Caco-2 (cell line): ENCODE measurements around the gene ANKLE1. TPM values are rescaled to one million over a fixed set of nuclear protein-coding genes. Genes with fewer than 3 reads are reported as not detected.

Experiments used
- BruUV-seq: library from RNA; stranded (reverse); fragments of 400-500 nt; replicated peaks from 2 replicates; lab custom pipeline; 2021; lab: Mats Ljungman, UMichigan
- CTCF ChIA-PET: fragments of 300-600 bp; sonication (Branson Sonifier 250); formaldehyde crosslinking; loops from one replicate; lab custom pipeline; 2022; ENCODE audit warnings: antibody characterized with exemption; lab: Charles Lee
- POLR2A ChIA-PET: fragments of 300-600 bp; sonication (Branson Sonifier 250); formaldehyde crosslinking; loops from one replicate; lab custom pipeline; 2022; ENCODE audit warnings: antibody characterized with exemption; lab: Charles Lee
- DNase-seq, 2 experiments: peaks; one replicate each; pipeline versions ENCODE4 v3.0.0 to v3.0.0-alpha.2; 2020 to 2022
- H3K27me3 ChIP-seq: replicated peaks from 2 replicates; pipeline ENCODE4 v1.6.0; 2011; ENCODE audit warnings: low read length; ENCODE audit not compliant: control insufficient read depth, insufficient read depth
- H3K36me3 ChIP-seq: 2 replicates; pipeline ENCODE4 v1.5.1; 2011; ENCODE audit warnings: low read length; ENCODE audit not compliant: control insufficient read depth, insufficient read depth
- H3K4me1 ChIP-seq: fragments of 250-450 bp; sonication (Bioruptor Pico); 2 replicates; pipeline ENCODE4 v1.5.1; 2020; ENCODE audit warnings: mild to moderate bottlenecking
- H3K4me3 ChIP-seq: 2 replicates; pipeline ENCODE4 v1.5.1; 2011; ENCODE audit warnings: low read depth, mild to moderate bottlenecking, control low read depth, low read length
- H3K9me3 ChIP-seq: fragments of 250-450 bp; sonication (Bioruptor Pico); 2 replicates; pipeline ENCODE4 v1.5.1; 2020; ENCODE audit warnings: mild to moderate bottlenecking, moderate library complexity
- H3K27ac Mint-ChIP-seq: one replicate; pipeline ENCODE4 v1.8.0; 2022; ENCODE audit warnings: mixed read lengths; ENCODE audit not compliant: unreplicated experiment
- H3K27me3 Mint-ChIP-seq: one replicate; pipeline ENCODE4 v1.8.0; 2022; ENCODE audit warnings: mixed read lengths; ENCODE audit not compliant: insufficient read depth, unreplicated experiment
- H3K36me3 Mint-ChIP-seq: one replicate; pipeline ENCODE4 v1.8.0; 2022; ENCODE audit warnings: mild to moderate bottlenecking, mixed read lengths; ENCODE audit not compliant: insufficient read depth, unreplicated experiment
- H3K4me1 Mint-ChIP-seq: one replicate; pipeline ENCODE4 v1.8.0; 2022; ENCODE audit warnings: low read depth, mixed read lengths; ENCODE audit not compliant: unreplicated experiment
- H3K4me3 Mint-ChIP-seq: one replicate; pipeline ENCODE4 v1.8.0; 2022; ENCODE audit warnings: mild to moderate bottlenecking, moderate library complexity, mixed read lengths; ENCODE audit not compliant: unreplicated experiment
- H3K9me3 Mint-ChIP-seq: one replicate; pipeline ENCODE4 v1.8.0; 2022; ENCODE audit warnings: mixed read lengths; ENCODE audit not compliant: unreplicated experiment
- intact Hi-C: fragments of 100-400 bp; cut with micrococcal nuclease; formaldehyde crosslinking; loops from one replicate; pipeline ENCODE4 v1.10.0; 2022; ENCODE audit not compliant: unreplicated experiment
- total RNA-seq: library from RNA; stranded (reverse); gene quantifications from 2 replicates; pipeline ENCODE4 v1.2.3, GENCODE V29; 2022
- TF ChIP-seq, protein P1 (sequence below), 2 experiments: fragments of 200-600 bp in 1 of 2; IDR thresholded peaks; 1 replicate in 1 of 2; 2 replicates in 1 of 2; pipeline versions ENCODE4 v1.5.1 to v1.8.0; 2011 to 2022; ENCODE audit warnings: antibody characterized with exemption in 1 of 2, control low read depth in 1 of 2, inconsistent platforms in 1 of 2, low read depth in 1 of 2, low read length in 1 of 2, mild to moderate bottlenecking in 1 of 2, moderate library complexity in 1 of 2; ENCODE audit not compliant: insufficient read depth in 1 of 2, severe bottlenecking in 1 of 2, unreplicated experiment in 1 of 2

ANKLE1 gene
- total RNA-seq, 1 experiment from 2014 or later, result 14.3 TPM

DNA sequence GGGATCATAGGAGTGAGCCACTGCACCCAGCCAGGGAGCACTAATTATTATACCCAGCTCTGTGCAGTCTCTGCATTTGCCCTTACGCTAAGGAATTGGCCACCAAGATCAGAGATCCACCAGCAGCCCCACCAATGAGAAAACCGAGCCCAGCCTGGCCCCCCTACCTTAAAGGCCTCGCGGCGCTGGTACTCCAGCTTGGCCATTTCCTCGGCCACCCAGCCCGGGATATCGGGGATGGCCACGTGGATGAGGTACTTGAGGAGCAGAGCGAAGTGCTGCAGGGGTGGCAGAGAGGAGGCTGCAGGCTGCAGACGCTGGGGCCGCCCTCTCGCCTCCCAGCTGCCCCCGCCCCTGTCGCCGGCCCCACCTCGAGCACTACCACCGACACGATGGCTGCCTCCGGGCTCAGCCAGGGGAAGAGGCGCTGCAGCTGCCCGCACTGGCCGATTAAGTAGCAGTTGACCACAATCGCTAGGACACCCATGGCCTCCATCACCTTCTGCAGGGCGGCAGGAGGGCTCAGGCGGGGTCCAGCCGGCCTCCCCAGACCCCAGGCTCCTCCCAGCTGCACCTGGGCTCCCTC is 45.5 kb downstream of the ANKLE1 start:
- Mint-ChIP-seq H3K27ac (no peak overlapping the region), H3K36me3 (peaks cover 25% of the 10 kb centered on the region), H3K9me3 (no peaks in the 10 kb centered on the region), H3K4me3 (peak overlapping the region; percentile 75), H3K4me1 (no peaks in the 10 kb centered on the region), H3K27me3 (no peaks in the 10 kb centered on the region)
- TF ChIP-seq, protein P1, sequence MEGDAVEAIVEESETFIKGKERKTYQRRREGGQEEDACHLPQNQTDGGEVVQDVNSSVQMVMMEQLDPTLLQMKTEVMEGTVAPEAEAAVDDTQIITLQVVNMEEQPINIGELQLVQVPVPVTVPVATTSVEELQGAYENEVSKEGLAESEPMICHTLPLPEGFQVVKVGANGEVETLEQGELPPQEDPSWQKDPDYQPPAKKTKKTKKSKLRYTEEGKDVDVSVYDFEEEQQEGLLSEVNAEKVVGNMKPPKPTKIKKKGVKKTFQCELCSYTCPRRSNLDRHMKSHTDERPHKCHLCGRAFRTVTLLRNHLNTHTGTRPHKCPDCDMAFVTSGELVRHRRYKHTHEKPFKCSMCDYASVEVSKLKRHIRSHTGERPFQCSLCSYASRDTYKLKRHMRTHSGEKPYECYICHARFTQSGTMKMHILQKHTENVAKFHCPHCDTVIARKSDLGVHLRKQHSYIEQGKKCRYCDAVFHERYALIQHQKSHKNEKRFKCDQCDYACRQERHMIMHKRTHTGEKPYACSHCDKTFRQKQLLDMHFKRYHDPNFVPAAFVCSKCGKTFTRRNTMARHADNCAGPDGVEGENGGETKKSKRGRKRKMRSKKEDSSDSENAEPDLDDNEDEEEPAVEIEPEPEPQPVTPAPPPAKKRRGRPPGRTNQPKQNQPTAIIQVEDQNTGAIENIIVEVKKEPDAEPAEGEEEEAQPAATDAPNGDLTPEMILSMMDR (IDR thresholded peaks at IDR 0.05; ENCODE audit: insufficient read depth in 1 of 2, low read depth in 1 of 2, low read length in 1 of 2, severe bottlenecking in 1 of 2, unreplicated experiment in 1 of 2), result no peak
- CTCF ChIA-PET, result interaction anchor here (1.7 kb wide), 1 partner anchor 22 kb away, joined by 7 read pairs; the partner anchor contains the start of gene MRPL34
- Histone ChIP-seq H3K36me3 (peaks cover under 1% of the 10 kb centered on the region), H3K9me3 (no peaks in the 10 kb centered on the region), H3K4me1 (peaks cover 20% of the 10 kb centered on the region), H3K27me3 (no peaks in the 10 kb centered on the region), H3K4me3 (peak overlapping the region; percentile 7)
- intact Hi-C loops, result loop anchor here (5.0 kb wide), 1 partner anchor 35 kb away; no protein-coding TSS in a partner anchor
- BruUV-seq, result no TSS peak
- POLR2A ChIA-PET, result interaction anchor here (0.6 to 2.9 kb wide), 3 partner anchors 18 to 1178 kb away, joined by 3 to 17 read pairs (median 4); partner anchors contain the start of gene DDA1
- DNase-seq, result no peak

DNA sequence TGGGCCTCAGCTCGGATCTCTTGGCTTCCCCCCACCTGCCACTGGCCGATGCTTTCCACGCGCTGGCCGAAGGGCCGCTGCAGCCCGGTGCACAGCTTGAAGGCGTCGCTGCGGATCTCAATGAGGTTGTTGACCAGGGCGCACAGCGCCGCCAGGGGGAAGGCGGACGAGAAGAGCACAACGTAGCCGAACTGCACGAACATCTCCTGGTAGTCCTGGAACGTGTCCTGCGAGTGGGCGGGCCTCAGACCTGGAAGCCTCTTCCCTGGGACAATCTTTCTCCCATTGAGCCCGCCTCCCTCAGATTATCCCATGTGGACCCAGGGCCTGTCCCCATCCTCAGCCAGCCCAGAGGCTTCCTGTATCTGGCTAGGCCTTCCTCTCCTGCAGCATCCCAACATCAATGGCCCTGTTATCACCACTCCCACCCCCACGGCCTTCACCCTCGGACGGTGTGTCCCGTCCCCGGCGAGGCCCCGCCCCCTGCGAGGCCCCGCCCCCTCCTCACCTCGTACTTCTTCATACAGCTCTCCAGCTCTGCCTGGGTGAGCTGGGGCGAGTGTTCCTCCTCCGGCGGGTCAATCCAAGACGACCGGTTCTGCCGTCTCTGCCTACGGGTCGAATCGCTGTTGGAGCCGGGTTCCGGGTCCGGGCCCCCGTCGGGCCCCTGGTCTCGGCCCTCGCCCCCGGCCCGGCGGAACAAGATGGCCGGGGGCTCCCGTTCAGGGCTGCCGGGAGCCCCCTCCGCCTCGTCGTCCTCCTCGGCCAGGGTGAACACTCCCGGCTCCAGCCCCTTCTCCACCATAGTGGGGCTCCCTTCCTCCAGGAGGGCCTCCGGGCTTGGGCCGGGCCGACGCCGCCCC is 46.2 kb downstream of the ANKLE1 start:
- ChIA-PET CTCF (interaction anchor here (0.6 to 1.7 kb wide), 3 partner anchors 19 to 177 kb away, joined by 3 to 13 read pairs (median 7); partner anchors contain the start of genes DDA1 and MRPL34), POLR2A (interaction anchor here (0.6 to 2.9 kb wide), 3 partner anchors 18 to 1177 kb away, joined by 3 to 17 read pairs (median 3); partner anchors contain the start of gene DDA1)
- Histone ChIP-seq H3K4me3 (peak overlapping the region; percentile 57), H3K36me3 (peaks cover 1% of the 10 kb centered on the region), H3K9me3 (no peaks in the 10 kb centered on the region), H3K27me3 (no peaks in the 10 kb centered on the region), H3K4me1 (peaks cover 20% of the 10 kb centered on the region)
- BruUV-seq, result TSS peak; percentile 42
- Mint-ChIP-seq H3K4me1 (no peaks in the 10 kb centered on the region), H3K4me3 (peak overlapping the region; percentile 75), H3K9me3 (no peaks in the 10 kb centered on the region), H3K27me3 (no peaks in the 10 kb centered on the region), H3K27ac (peak overlapping the region; percentile 50), H3K36me3 (peaks cover 24% of the 10 kb centered on the region)
- TF ChIP-seq, protein P1 (IDR thresholded peaks at IDR 0.05; ENCODE audit: insufficient read depth in 1 of 2, low read depth in 1 of 2, low read length in 1 of 2, severe bottlenecking in 1 of 2, unreplicated experiment in 1 of 2), result peak in 1 of 2 experiments; percentile 36
- DNase-seq, result peak; percentile 74 to 86
- intact Hi-C loops, result loop anchor here (5.0 kb wide), 1 partner anchor 36 kb away; no protein-coding TSS in a partner anchor
